Lower leg skin (tissue), 3 donors: ENCODE results near the gene FBXW9.

Experiments
- CTCF ChIP-seq, 3 donors: fragments of 450-650 bp; IDR thresholded peaks; one replicate each; pipeline ENCODE4 v1.5.1; 2016; ENCODE audit warnings: antibody characterized with exemption in 3 of 3, mild to moderate bottlenecking in 3 of 3, moderate library complexity in 2 of 3
- POLR2A ChIP-seq, 2 donors: fragments of 450-650 bp; IDR thresholded peaks; one replicate each; pipeline ENCODE4 v1.6.1; 2016 to 2017; ENCODE audit warnings: antibody characterized with exemption in 2 of 2, mild to moderate bottlenecking in 1 of 2, moderate library complexity in 1 of 2

DNA sequence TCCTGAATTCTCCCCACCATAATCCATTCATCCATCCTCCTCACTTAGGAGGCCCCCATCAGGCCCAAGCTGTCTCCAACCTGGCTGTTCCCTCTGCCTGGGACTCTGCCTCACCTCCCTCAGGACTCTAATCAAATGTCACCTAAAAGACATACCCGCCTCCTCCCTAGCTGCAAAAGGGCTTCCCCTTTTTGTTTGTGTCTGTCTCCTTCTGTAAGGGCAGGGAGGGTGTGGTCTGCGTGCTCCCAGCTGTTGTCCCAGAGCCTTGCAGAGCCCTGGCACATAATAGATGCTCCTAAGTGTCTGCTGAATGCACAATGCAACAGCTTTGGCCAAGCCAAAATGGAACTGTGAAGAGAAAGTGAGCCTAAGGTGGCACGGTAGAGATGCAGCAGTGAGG is 33.6 kb upstream of the FBXW9 start:
- TF ChIP-seq POLR2A (IDR thresholded peaks at IDR 0.05) = no peak
- TF ChIP-seq CTCF (IDR thresholded peaks at IDR 0.05) = no peak
